IPS-18c (cell line): ENCODE results near the gene ZNF746.

ENCODE experiments used
- H3K4me3 ChIP-seq: 2 replicates; pipeline ENCODE4 v1.7.0; 2013; ENCODE audit warnings: low read depth, mild to moderate bottlenecking, low read length, moderate library complexity; ENCODE audit not compliant: insufficient read depth
- H3K9me3 ChIP-seq: one replicate; pipeline ENCODE4 v1.6.1; 2013; ENCODE audit warnings: mild to moderate bottlenecking, low read length, moderate library complexity; ENCODE audit not compliant: control insufficient read depth, insufficient read depth

Gene ZNF746

GRCh38 chr7:149497467-149498261, at the start of gene ZNF746:
ZNF746 (minus strand) TSS chr7:149497809; CDS start chr7:149497536, 273 bp downstream.
- H3K9me3 ChIP-seq: no peaks in the 10 kb centered on the region
- H3K4me3 ChIP-seq: peak within 1 kb of the TSS; percentile 67

- Histone ChIP-seq H3K9me3 (no peaks in the 10 kb centered on the region), H3K4me3 (no peak overlapping the region)
Observed at GRCh38 chr7:149547126-149547525, 49.5 kb upstream of the ZNF746 start.

GRCh38 chr7:149546331-149546730, 48.7 kb upstream of the ZNF746 start:
- Histone ChIP-seq H3K4me3 (no peak overlapping the region), H3K9me3 (no peaks in the 10 kb centered on the region)

- Histone ChIP-seq H3K4me3 (no peak overlapping the region), H3K9me3 (no peaks in the 10 kb centered on the region)
Observed at GRCh38 chr7:149544028-149544427, 46.4 kb upstream of the ZNF746 start.

- peaks cover 27% of the 10 kb centered on the region for H3K9me3 ChIP-seq
- no peak overlapping the region for H3K4me3 ChIP-seq
Observed at GRCh38 chr7:149532654-149533053, 35.0 kb upstream of the ZNF746 start.

GRCh38 chr7:149529136-149529718, 31.6 kb upstream of the ZNF746 start:
- peaks cover 25% of the 10 kb centered on the region for H3K9me3 ChIP-seq
- no peak overlapping the region for H3K4me3 ChIP-seq

- H3K9me3 ChIP-seq: peaks cover 27% of the 10 kb centered on the region
Observed at GRCh38 chr7:149527414-149527813, 29.8 kb upstream of the ZNF746 start.

GRCh38 chr7:149525280-149525679, 27.7 kb upstream of the ZNF746 start:
- Histone ChIP-seq H3K4me3 (no peak overlapping the region), H3K9me3 (peaks cover 17% of the 10 kb centered on the region)

More at GRCh38 chr7:149527414-149527813, 29.8 kb upstream of the ZNF746 start:
- H3K4me3 ChIP-seq: no peak overlapping the region

- Histone ChIP-seq H3K9me3 (peaks cover 14% of the 10 kb centered on the region), H3K4me3 (no peak overlapping the region)
Observed at GRCh38 chr7:149524394-149524793, 26.8 kb upstream of the ZNF746 start.

GRCh38 chr7:149510248-149510647, 12.6 kb upstream of the ZNF746 start:
- Histone ChIP-seq H3K4me3 (no peak overlapping the region), H3K9me3 (peaks cover 6% of the 10 kb centered on the region)

- Histone ChIP-seq H3K4me3 (no peak overlapping the region), H3K9me3 (peaks cover 6% of the 10 kb centered on the region)
Observed at GRCh38 chr7:149509774-149510173, 12.2 kb upstream of the ZNF746 start.

GRCh38 chr7:149505551-149505950, 7.9 kb upstream of the ZNF746 start:
- H3K9me3 ChIP-seq: peaks cover 4% of the 10 kb centered on the region

GRCh38 chr7:149501651-149502050, 4.0 kb upstream of the ZNF746 start:
- H3K9me3 ChIP-seq: no peaks in the 10 kb centered on the region
- no peak overlapping the region for H3K4me3 ChIP-seq

More at GRCh38 chr7:149505551-149505950, 7.9 kb upstream of the ZNF746 start:
- no peak overlapping the region for H3K4me3 ChIP-seq

GRCh38 chr7:149500910-149501309, 3.3 kb upstream of the ZNF746 start:
- H3K4me3 ChIP-seq: no peak overlapping the region
- no peaks in the 10 kb centered on the region for H3K9me3 ChIP-seq

- H3K9me3 ChIP-seq: no peaks in the 10 kb centered on the region
- no peak overlapping the region for H3K4me3 ChIP-seq
Observed at GRCh38 chr7:149500201-149500600, 2.6 kb upstream of the ZNF746 start.

GRCh38 chr7:149498811-149499210, 1.2 kb upstream of the ZNF746 start:
- Histone ChIP-seq H3K9me3 (no peaks in the 10 kb centered on the region), H3K4me3 (no peak overlapping the region)

GRCh38 chr7:149496642-149497391, 792 bp downstream of the ZNF746 start:
- Histone ChIP-seq H3K4me3 (peak overlapping the region; percentile 67), H3K9me3 (no peaks in the 10 kb centered on the region)
